H9 (cell line): ENCODE data around the gene KAZN. TPM values are rescaled to one million over a fixed set of nuclear protein-coding genes. Genes with fewer than 3 reads are reported as not detected.

ENCODE experiments used
- DNase-seq: peaks from one replicate; pipeline ENCODE4 v3.0.0-alpha.2; 2017
- H2AFZ ChIP-seq: one replicate; pipeline ENCODE4 v1.6.1; 2013; ENCODE audit warnings: mild to moderate bottlenecking, low read length, control low read depth, moderate library complexity
- H2AK5ac ChIP-seq: 2 replicates; pipeline ENCODE4 v1.6.1; 2013; ENCODE audit warnings: low read length, control low read depth, mixed read lengths; ENCODE audit not compliant: insufficient read length
- H2BK120ac ChIP-seq: one replicate; pipeline ENCODE4 v1.6.1; 2013; ENCODE audit warnings: low read depth, mild to moderate bottlenecking, low read length, control low read depth, inconsistent platforms; ENCODE audit not compliant: poor library complexity, severe bottlenecking
- H2BK12ac ChIP-seq: 2 replicates; pipeline ENCODE4 v1.6.1; 2013; ENCODE audit warnings: low read length, control low read depth, mixed read lengths, low read depth; ENCODE audit not compliant: insufficient read length
- H2BK15ac ChIP-seq: 2 replicates; pipeline ENCODE4 v1.6.1; 2013; ENCODE audit warnings: low read depth, low read length, control low read depth
- H2BK20ac ChIP-seq: one replicate; pipeline ENCODE4 v1.6.1; 2013; ENCODE audit warnings: low read depth, mild to moderate bottlenecking, low read length, control low read depth, inconsistent platforms; ENCODE audit not compliant: poor library complexity, severe bottlenecking
- H2BK5ac ChIP-seq: 2 replicates; pipeline ENCODE4 v1.6.1; 2013; ENCODE audit warnings: low read length, control low read depth, mixed read lengths; ENCODE audit not compliant: insufficient read length
- H3K14ac ChIP-seq: 2 replicates; pipeline ENCODE4 v1.6.1; 2013; ENCODE audit warnings: low read length, control low read depth; ENCODE audit not compliant: insufficient read depth
- H3K18ac ChIP-seq: 2 replicates; pipeline ENCODE4 v1.6.1; 2013; ENCODE audit warnings: low read depth, mild to moderate bottlenecking, mixed read lengths, low read length, control low read depth; ENCODE audit not compliant: insufficient read length
- H3K23ac ChIP-seq: 2 replicates; pipeline ENCODE4 v1.6.1; 2013; ENCODE audit warnings: low read length, control low read depth, mixed read lengths, low read depth; ENCODE audit not compliant: insufficient read length
- H3K23me2 ChIP-seq: 2 replicates; pipeline ENCODE4 v1.6.1; 2013; ENCODE audit warnings: low read depth, mild to moderate bottlenecking, mixed read lengths, low read length, control low read depth; ENCODE audit not compliant: insufficient read length, poor library complexity, severe bottlenecking
- H3K27ac ChIP-seq: 2 replicates; pipeline ENCODE4 v1.5.1; 2013; ENCODE audit warnings: low read length, control low read depth, mixed read lengths, low read depth; ENCODE audit not compliant: insufficient read length
- H3K27me3 ChIP-seq: 2 replicates; pipeline ENCODE4 v1.6.1; 2013; ENCODE audit warnings: low read length, control low read depth, inconsistent platforms; ENCODE audit not compliant: insufficient read depth
- H3K4ac ChIP-seq: 2 replicates; pipeline ENCODE4 v1.6.1; 2013; ENCODE audit warnings: low read depth, mild to moderate bottlenecking, control low read depth, inconsistent platforms, low read length, moderate library complexity
- H3K4me1 ChIP-seq: 2 replicates; pipeline ENCODE4 v1.6.1; 2013; ENCODE audit warnings: low read length, control low read depth, inconsistent platforms; ENCODE audit not compliant: insufficient read depth
- H3K4me2 ChIP-seq: 2 replicates; pipeline ENCODE4 v1.6.1; 2013; ENCODE audit warnings: low read length, control low read depth, mixed read lengths; ENCODE audit not compliant: insufficient read length, insufficient read depth
- H3K56ac ChIP-seq: 2 replicates; pipeline ENCODE4 v1.6.1; 2013; ENCODE audit warnings: low read depth, mild to moderate bottlenecking, mixed read lengths, low read length, control low read depth; ENCODE audit not compliant: insufficient read length
- H3K79me1 ChIP-seq: 2 replicates; pipeline ENCODE4 v1.6.1; 2013; ENCODE audit warnings: low read depth, mild to moderate bottlenecking, moderate library complexity, low read length, control low read depth, inconsistent platforms; ENCODE audit not compliant: insufficient read depth, poor library complexity, severe bottlenecking
- H3K79me2 ChIP-seq: 2 replicates; pipeline ENCODE4 v1.6.1; 2013; ENCODE audit warnings: low read length, control low read depth, inconsistent platforms; ENCODE audit not compliant: insufficient read depth
- H3K9ac ChIP-seq: 2 replicates; pipeline ENCODE4 v1.6.1; 2013; ENCODE audit warnings: low read length, control low read depth, mixed read lengths; ENCODE audit not compliant: insufficient read length; ENCODE audit errors: extremely low read depth
- H3K9me3 ChIP-seq: one replicate; pipeline ENCODE4 v1.6.1; 2013; ENCODE audit warnings: low read depth, low read length, inconsistent platforms; ENCODE audit not compliant: control insufficient read depth
- H3T11ph ChIP-seq: one replicate; pipeline ENCODE4 v1.6.1; 2013; ENCODE audit warnings: mild to moderate bottlenecking, low read length, control low read depth, inconsistent platforms
- H4K20me1 ChIP-seq: one replicate; pipeline ENCODE4 v1.6.1; 2013; ENCODE audit not compliant: control insufficient read depth, insufficient read length, insufficient read depth
- H4K5ac ChIP-seq: 2 replicates; pipeline ENCODE4 v1.6.1; 2013; ENCODE audit warnings: low read depth, mild to moderate bottlenecking, mixed read lengths, low read length, control low read depth; ENCODE audit not compliant: insufficient read length
- H4K8ac ChIP-seq: replicated peaks from 2 replicates; pipeline ENCODE4 v1.6.1; 2013; ENCODE audit warnings: low read length, control low read depth, mixed read lengths, low read depth; ENCODE audit not compliant: insufficient read length
- H4K91ac ChIP-seq: 2 replicates; pipeline ENCODE4 v1.6.1; 2013; ENCODE audit warnings: low read depth, mild to moderate bottlenecking, moderate library complexity, mixed read lengths, low read length, control low read depth; ENCODE audit not compliant: insufficient read length
- H3K27ac Mint-ChIP-seq, 3 experiments: 2 replicates in 2 of 3; 3 replicates in 1 of 3; pipeline ENCODE4 v1.8.0; 2020 to 2021; ENCODE audit warnings: mixed read lengths in 3 of 3, mild to moderate bottlenecking in 1 of 3, moderate library complexity in 1 of 3
- H3K27me3 Mint-ChIP-seq: 2 replicates; pipeline ENCODE4 v1.8.0; 2021; ENCODE audit warnings: low read depth, mild to moderate bottlenecking, moderate library complexity, mixed read lengths
- H3K36me3 Mint-ChIP-seq, 3 experiments: 2 replicates in 2 of 3; 3 replicates in 1 of 3; pipeline ENCODE4 v1.8.0; 2020 to 2021; ENCODE audit warnings: low read depth in 3 of 3, mixed read lengths in 3 of 3; ENCODE audit not compliant: insufficient read depth in 1 of 3
- H3K4me1 Mint-ChIP-seq, 2 experiments: 2 replicates each; pipeline ENCODE4 v1.8.0; 2020; ENCODE audit warnings: mixed read lengths in 2 of 2
- H3K4me3 Mint-ChIP-seq, 2 experiments: 2 replicates in 1 of 2; 3 replicates in 1 of 2; pipeline ENCODE4 v1.8.0; 2020 to 2021; ENCODE audit warnings: mild to moderate bottlenecking in 2 of 2, mixed read lengths in 2 of 2, moderate library complexity in 1 of 2
- H3K9me3 Mint-ChIP-seq, 2 experiments: 2 replicates in 1 of 2; 3 replicates in 1 of 2; pipeline ENCODE4 v1.8.0; 2020; ENCODE audit warnings: mild to moderate bottlenecking in 2 of 2, mixed read lengths in 2 of 2, moderate library complexity in 1 of 2
- WGBS: extraction: QIAGEN DNeasy Blood & Tissue Kit; methylation state at CpG from one replicate; pipeline ENCODE4 v1.1.7; 2013; ENCODE audit warnings: missing lambda C conversion rate, low lambda C conversion rate, mixed read lengths; ENCODE audit not compliant: insufficient read length; ENCODE audit errors: extremely low coverage; 5-methylcytosine and 5-hydroxymethylcytosine counted together
- total RNA-seq: library from RNA; stranded (reverse); gene quantifications from 2 replicates; pipeline ENCODE4 v1.2.1, GENCODE V29; 2021
- TF ChIP-seq, protein P1 (sequence below): fragments of 200-600 bp; sonication (generic); conservative IDR thresholded peaks from 3 replicates; pipeline ENCODE4 v1.8.0; 2021; ENCODE audit warnings: antibody characterized with exemption, mild to moderate bottlenecking

Gene KAZN
- total RNA-seq, 1 experiment from 2014 or later, result 7.6 TPM

DNA sequence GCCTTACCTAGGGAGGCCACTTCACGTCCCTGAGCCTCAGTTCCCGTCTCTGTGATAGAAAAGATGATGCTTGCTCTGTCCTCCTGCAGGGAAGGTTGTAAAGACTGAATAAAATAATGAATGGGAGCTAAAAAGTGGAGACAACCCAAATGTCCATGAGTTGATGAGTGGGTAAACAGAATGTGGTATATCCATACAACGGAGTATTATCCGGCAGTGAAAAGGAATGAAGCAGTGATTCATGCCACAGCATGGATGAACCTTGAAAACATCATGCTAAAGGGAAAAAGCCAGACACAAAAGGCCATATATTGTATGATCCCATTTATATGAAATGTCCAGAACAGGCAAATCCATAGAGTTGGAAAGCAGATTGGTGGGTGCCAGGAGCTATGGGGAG, 77.9 kb downstream of the KAZN start:
- H2BK20ac ChIP-seq, result no peak overlapping the region
- Mint-ChIP-seq H3K4me1 (peaks cover 20 to 30% of the 10 kb centered on the region in 2 experiments), H3K27ac (no peak overlapping the region), H3K9me3 (peaks cover 6% of the 10 kb centered on the region in 2 experiments), H3K27me3 (peaks cover 5% of the 10 kb centered on the region), H3K4me3 (no peak overlapping the region), H3K36me3 (peaks cover 5 to 7% (median 6%) of the 10 kb centered on the region in 3 experiments; a peak in 5 of 7 replicates)
- no peak overlapping the region for H2BK15ac ChIP-seq
- H3K4me2 ChIP-seq, result no peak overlapping the region
- no peak overlapping the region for H4K5ac ChIP-seq
- no peak overlapping the region for H3T11ph ChIP-seq
- no peak overlapping the region for H2BK120ac ChIP-seq
- H3K9me3 ChIP-seq, result peaks cover 8% of the 10 kb centered on the region
- H2AK5ac ChIP-seq, result no peak overlapping the region
- no CpG with 5 or more reads among the region's 4 CpGs for WGBS
- H3K56ac ChIP-seq, result no peak overlapping the region
- H3K4me1 ChIP-seq, result peaks cover 2% of the 10 kb centered on the region; the same call in 1 of the 2 replicates
- H3K27ac ChIP-seq, result no peak overlapping the region
- no peak overlapping the region for H4K91ac ChIP-seq
- no peak overlapping the region for H3K18ac ChIP-seq
- no peak overlapping the region for H2AFZ ChIP-seq
- H3K9ac ChIP-seq, result no peak overlapping the region
- H4K20me1 ChIP-seq, result no peaks in the 10 kb centered on the region
- TF ChIP-seq, protein P1, sequence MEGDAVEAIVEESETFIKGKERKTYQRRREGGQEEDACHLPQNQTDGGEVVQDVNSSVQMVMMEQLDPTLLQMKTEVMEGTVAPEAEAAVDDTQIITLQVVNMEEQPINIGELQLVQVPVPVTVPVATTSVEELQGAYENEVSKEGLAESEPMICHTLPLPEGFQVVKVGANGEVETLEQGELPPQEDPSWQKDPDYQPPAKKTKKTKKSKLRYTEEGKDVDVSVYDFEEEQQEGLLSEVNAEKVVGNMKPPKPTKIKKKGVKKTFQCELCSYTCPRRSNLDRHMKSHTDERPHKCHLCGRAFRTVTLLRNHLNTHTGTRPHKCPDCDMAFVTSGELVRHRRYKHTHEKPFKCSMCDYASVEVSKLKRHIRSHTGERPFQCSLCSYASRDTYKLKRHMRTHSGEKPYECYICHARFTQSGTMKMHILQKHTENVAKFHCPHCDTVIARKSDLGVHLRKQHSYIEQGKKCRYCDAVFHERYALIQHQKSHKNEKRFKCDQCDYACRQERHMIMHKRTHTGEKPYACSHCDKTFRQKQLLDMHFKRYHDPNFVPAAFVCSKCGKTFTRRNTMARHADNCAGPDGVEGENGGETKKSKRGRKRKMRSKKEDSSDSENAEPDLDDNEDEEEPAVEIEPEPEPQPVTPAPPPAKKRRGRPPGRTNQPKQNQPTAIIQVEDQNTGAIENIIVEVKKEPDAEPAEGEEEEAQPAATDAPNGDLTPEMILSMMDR, result no peak
- no peak overlapping the region for H3K14ac ChIP-seq
- no peak overlapping the region for H2BK12ac ChIP-seq
- H2BK5ac ChIP-seq, result no peak overlapping the region
- DNase-seq, result no peak
- no peak overlapping the region for H3K4ac ChIP-seq
- no peak overlapping the region for H3K23ac ChIP-seq
- H4K8ac ChIP-seq, result no peak overlapping the region
- H3K27me3 ChIP-seq, result no peaks in the 10 kb centered on the region
- no peaks in the 10 kb centered on the region for H3K79me2 ChIP-seq
- no peaks in the 10 kb centered on the region for H3K23me2 ChIP-seq
- H3K79me1 ChIP-seq, result no peaks in the 10 kb centered on the region
